ENCODE data around the gene CAMK1G.

CAMK1G gene

GRCh38 chr1:209614151-209614420, 30.6 kb downstream of the CAMK1G start:
- TF ChIP-seq, protein P1, sequence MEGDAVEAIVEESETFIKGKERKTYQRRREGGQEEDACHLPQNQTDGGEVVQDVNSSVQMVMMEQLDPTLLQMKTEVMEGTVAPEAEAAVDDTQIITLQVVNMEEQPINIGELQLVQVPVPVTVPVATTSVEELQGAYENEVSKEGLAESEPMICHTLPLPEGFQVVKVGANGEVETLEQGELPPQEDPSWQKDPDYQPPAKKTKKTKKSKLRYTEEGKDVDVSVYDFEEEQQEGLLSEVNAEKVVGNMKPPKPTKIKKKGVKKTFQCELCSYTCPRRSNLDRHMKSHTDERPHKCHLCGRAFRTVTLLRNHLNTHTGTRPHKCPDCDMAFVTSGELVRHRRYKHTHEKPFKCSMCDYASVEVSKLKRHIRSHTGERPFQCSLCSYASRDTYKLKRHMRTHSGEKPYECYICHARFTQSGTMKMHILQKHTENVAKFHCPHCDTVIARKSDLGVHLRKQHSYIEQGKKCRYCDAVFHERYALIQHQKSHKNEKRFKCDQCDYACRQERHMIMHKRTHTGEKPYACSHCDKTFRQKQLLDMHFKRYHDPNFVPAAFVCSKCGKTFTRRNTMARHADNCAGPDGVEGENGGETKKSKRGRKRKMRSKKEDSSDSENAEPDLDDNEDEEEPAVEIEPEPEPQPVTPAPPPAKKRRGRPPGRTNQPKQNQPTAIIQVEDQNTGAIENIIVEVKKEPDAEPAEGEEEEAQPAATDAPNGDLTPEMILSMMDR (IDR thresholded peaks at IDR 0.05; ENCODE audit: extremely low read depth, missing control alignments) = no peak
- DNase-seq (ENCODE audit: low spot score) = no peak

- no peak for DNase-seq (ENCODE audit: low spot score)
- TF ChIP-seq, protein P1 (IDR thresholded peaks at IDR 0.05; ENCODE audit: extremely low read depth, missing control alignments) = no peak
These were observed 31.4 kb downstream of the CAMK1G start for GRCh38 chr1:209614906-209615305.

GRCh38 chr1:209616366-209617046, 33.0 kb downstream of the CAMK1G start:
- no peak for DNase-seq (ENCODE audit: low spot score)
- TF ChIP-seq, protein P1 (IDR thresholded peaks at IDR 0.05; ENCODE audit: extremely low read depth, missing control alignments) = no peak

- TF ChIP-seq, protein P1 (IDR thresholded peaks at IDR 0.05; ENCODE audit: extremely low read depth, missing control alignments) = no peak
- no peak for DNase-seq (ENCODE audit: low spot score)
These were observed 33.6 kb downstream of the CAMK1G start for GRCh38 chr1:209617047-209617673.

DNA sequence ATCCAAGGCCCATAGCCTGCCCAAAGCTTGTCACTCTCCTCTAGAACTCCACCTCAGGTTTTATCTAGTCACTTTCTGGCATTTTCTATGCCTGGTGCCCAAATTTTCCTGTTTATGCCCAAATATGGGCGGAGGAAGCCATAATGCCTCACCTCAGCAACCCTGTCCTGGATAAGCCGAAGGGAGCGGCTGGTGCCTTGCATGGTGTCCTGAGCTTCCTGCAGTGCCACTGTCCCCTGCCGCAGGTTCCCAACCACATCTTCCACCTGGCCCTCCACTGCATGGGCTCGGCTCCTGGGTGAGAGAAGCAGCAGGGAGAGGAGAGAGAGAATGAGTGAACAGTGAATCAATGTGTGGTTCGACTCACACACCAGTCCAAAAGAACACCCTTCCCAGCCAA, 34.2 kb downstream of the CAMK1G start:
- TF ChIP-seq, protein P1 (IDR thresholded peaks at IDR 0.05; ENCODE audit: extremely low read depth, missing control alignments) = no peak
- DNase-seq (ENCODE audit: low spot score) = no peak

- TF ChIP-seq, protein P1 (IDR thresholded peaks at IDR 0.05; ENCODE audit: extremely low read depth, missing control alignments) = no peak
- no peak for DNase-seq (ENCODE audit: low spot score)
These were observed 34.8 kb downstream of the CAMK1G start for GRCh38 chr1:209618291-209618690.

DNA sequence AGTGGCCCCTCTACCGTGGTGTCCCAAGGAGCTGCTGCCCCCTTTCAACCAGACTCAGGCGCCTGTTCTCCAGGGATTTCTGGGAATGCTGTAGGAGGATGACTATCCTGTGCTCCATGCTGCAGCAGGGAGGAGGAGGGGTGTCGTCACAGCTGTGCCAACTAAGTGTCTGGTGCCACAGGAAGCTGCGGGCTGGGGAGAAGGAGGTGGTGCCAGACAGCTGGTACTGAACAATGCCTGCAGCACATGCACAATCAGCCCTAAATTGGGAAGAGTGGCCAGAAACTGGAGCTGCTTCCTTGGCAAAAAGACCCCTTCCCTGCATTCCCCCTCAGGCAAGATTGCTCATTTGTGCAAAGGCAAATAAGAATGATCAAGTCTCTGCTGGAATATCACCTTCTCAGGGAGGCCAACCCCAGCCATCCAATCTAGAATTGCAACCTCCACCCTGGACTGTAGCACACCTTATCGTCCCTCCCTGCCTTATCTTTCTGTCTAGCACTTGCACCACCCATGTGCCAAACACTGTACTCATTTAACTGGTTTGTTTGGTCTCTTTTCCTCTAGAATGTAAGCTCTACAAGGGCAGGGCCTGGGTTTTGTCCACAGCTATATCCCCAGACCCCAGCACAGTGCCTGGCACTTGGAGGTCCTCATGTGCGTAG, 35.4 kb downstream of the CAMK1G start:
- TF ChIP-seq, protein P1 (IDR thresholded peaks at IDR 0.05; ENCODE audit: extremely low read depth, missing control alignments) = no peak
- no peak for DNase-seq (ENCODE audit: low spot score)

Data from GM20000 (cell line).